Ovary (tissue), 9 donors: ENCODE measurements around the gene EIF4G3. TPM values are rescaled to one million over a fixed set of nuclear protein-coding genes. Genes with fewer than 3 reads are reported as not detected.

Experiments
- DNase-seq, 5 donors: peaks; one replicate each; pipeline ENCODE4 v3.0.0-alpha.2; 2019 to 2020
- H3K27ac ChIP-seq, 2 donors: fragments of 200-600 bp; one replicate each; pipeline versions ENCODE4 v1.5.1 to v1.8.0; 2019 to 2022
- H3K27me3 ChIP-seq: fragments of 200-600 bp; one replicate; pipeline ENCODE4 v1.8.0; 2022
- H3K36me3 ChIP-seq: fragments of 200-600 bp; sonication (generic); one replicate; pipeline ENCODE4 v1.5.1; 2019
- H3K4me1 ChIP-seq: one replicate; pipeline ENCODE4 v1.8.1; 2013; ENCODE audit warnings: mild to moderate bottlenecking, moderate library complexity; ENCODE audit not compliant: insufficient read depth
- H3K4me3 ChIP-seq: fragments of 200-600 bp; sonication (generic); one replicate; pipeline ENCODE4 v1.5.1; 2017
- H3K9me3 ChIP-seq, 2 donors: fragments of 200-600 bp in 1 of 2; sonication (generic) in 1 of 2; one replicate each; pipeline versions ENCODE4 v1.5.1 to v1.8.1; 2013 to 2019; ENCODE audit warnings: mild to moderate bottlenecking in 1 of 2, moderate library complexity in 1 of 2
- CTCF ChIP-seq, 3 donors: fragments of 450-650 bp in 2 of 3; fragments of 200-600 bp in 1 of 3; IDR thresholded peaks; one replicate each; pipeline versions ENCODE4 v1.5.1 to v1.8.0; 2016 to 2022; ENCODE audit warnings: antibody characterized with exemption in 3 of 3, mild to moderate bottlenecking in 1 of 3
- EP300 ChIP-seq: sonication (generic); formaldehyde crosslinking; IDR thresholded peaks from one replicate; pipeline ENCODE4 v1.6.1; 2017; ENCODE audit warnings: antibody characterized with exemption
- POLR2A ChIP-seq: fragments of 450-650 bp; IDR thresholded peaks from one replicate; pipeline ENCODE4 v1.6.1; 2017; ENCODE audit warnings: antibody characterized with exemption, mild to moderate bottlenecking, moderate library complexity
- WGBS, 3 donors: extraction: QIAGEN DNeasy Blood & Tissue Kit in 1 of 3; methylation state at CpG; one replicate each; pipeline versions ENCODE4 v1.1.5 to v1.1.7; 2013 to 2017; 5-methylcytosine and 5-hydroxymethylcytosine counted together
- intact Hi-C, 4 donors: fragments of 100-400 bp; cut with DNase I; formaldehyde crosslinking; loops; one replicate each; pipeline versions ENCODE4 v1.11.0 to v1.15.1; 2022 to 2023
- polyA plus RNA-seq, 2 donors: library from polyadenylated mRNA; stranded (reverse); fragments of 200-250 nt in 1 of 2; fragments of 350-450 nt in 1 of 2; fragmentation: Illumina TruSeq in 1 of 2; extraction: RNeasy Lipid Tissue Mini Kit (QIAGEN cat#74804) in 1 of 2; gene quantifications; one replicate each; pipeline ENCODE4 v1.2.3, GENCODE V29; 2013 to 2014
- total RNA-seq, 7 donors: library from RNA; depleted of rRNA in 2 of 7; stranded (reverse); fragments of >200 nt in 2 of 7; fragmentation: NEBNext Ultra II Directional in 3 of 7; extraction: Animal tissue kit (Norgen Biotek cat#: 25700) in 3 of 7; gene quantifications; one replicate each; pipeline versions ENCODE4 v1.1.0 to v1.2.4, GENCODE V29; 2016 to 2023
- donor health status: DM: no; HTN: no; CAD: no; lungs with moderate emphysema.
- donor health status: DM: no; HTN: no; CAD: no.
- donor health status: Bipolar disorder and iron deficiency.
- donor health status: DM: yes; HTN: yes; CAD: no.
- donor health status: DM: no; HTN: no; CAD: no.
- donor health status: DM: yes; HTN: yes; CAD: no.

EIF4G3 gene
- total and polyA plus RNA-seq, 9 donors: 13.9 to 62.4 (median 39.4) TPM

GRCh38 chr1:20998826-20999225 is 177.9 kb downstream of the EIF4G3 start:
- Histone ChIP-seq H3K9me3 (no peaks in the 10 kb centered on the region), H3K4me3 (no peak overlapping the region), H3K36me3 (no peaks in the 10 kb centered on the region), H3K27me3 (no peaks in the 10 kb centered on the region), H3K4me1 (peaks cover 2% of the 10 kb centered on the region), H3K27ac (no peak overlapping the region)
- intact Hi-C loops: no loop called here
- TF ChIP-seq EP300 (no peak), POLR2A (no peak), CTCF (IDR thresholded peaks at IDR 0.05) (no peak)
- DNase-seq: no peak

DNA sequence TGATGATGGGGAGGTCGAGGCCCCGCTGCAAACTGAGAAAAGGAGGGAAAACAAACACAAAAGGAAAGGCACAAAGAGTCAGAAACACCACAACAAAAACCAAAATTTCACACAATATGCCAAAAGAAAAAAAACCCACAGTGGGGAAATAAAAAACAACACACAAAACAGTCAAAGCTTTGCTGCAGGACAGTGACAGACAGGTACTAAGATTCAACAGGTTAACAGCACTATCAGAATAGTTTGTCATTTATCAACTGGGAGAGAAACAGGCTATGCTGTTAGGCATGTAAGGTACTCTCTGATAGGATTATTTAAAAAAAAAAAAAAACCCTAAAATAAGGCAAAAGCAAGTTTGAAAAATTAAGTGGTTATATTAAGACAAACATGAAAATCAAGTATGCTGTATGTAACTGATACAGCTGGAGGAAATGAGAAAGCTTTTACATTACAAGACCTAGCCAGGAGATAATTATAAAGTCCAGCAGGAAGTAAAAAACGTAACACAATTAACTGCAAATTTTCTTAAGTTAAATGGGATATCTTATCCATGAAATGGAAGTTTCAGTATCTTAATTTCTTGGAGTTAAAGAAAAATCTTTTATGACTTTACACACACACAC is 179.0 kb downstream of the EIF4G3 start:
- no peak overlapping the region for H3K27ac ChIP-seq
- WGBS, 3 donors: 86 to 91% (median 90%) methylated on average over 3 of the region's 3 CpGs
- intact Hi-C loops: no loop called here
- H3K9me3 ChIP-seq: no peaks in the 10 kb centered on the region
- no peak overlapping the region for H3K4me3 ChIP-seq
- peaks cover 2% of the 10 kb centered on the region for H3K4me1 ChIP-seq
- TF ChIP-seq CTCF (IDR thresholded peaks at IDR 0.05) (no peak), EP300 (no peak), POLR2A (no peak)
- no peak for DNase-seq
- H3K27me3 ChIP-seq: no peaks in the 10 kb centered on the region
- no peaks in the 10 kb centered on the region for H3K36me3 ChIP-seq

- peaks cover 2% of the 10 kb centered on the region for H3K4me1 ChIP-seq
Observed at GRCh38 chr1:20996554-20996953, 180.1 kb downstream of the EIF4G3 start.

DNA sequence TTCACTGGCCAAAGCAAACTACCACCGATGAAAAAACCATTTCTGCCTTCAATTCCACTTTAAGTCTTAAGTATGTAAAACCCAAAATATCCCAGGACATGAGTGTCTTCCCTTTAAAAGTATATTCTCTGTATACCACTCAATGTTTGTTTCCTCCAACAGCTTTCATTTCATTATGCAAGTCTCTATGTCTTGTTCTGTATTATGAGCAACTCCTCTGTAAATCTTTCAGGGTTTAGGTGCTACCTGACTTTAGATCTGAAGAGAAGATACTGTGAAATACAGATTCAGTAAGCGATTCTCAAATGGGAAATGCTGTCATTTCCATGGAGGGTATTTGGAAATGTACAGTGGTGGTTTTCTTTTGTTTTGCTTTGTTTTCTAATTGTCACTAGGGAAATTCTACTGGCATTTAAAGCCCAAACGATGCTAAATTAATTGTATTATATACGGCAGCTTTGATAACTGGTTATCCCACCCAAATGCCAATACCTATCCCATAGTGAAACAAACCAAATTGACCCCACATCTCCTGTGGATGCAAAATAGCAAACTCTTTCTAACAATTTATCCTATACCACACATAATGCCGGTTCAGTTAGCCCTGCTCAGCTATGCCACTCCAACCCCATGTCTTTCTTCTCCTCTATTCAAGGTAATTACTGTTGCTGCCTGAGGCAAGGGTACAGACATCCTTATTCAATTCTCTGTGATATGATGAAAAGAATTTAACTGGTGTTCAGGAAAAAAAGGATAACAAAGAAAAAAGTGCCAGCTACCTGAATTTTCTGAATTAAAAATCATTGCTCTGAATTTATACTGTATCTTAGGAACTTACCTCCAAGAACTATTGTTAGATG is 182.8 kb downstream of the EIF4G3 start:
- H3K4me1 ChIP-seq: no peaks in the 10 kb centered on the region
- intact Hi-C loops: no loop called here
- H3K27me3 ChIP-seq: no peaks in the 10 kb centered on the region
- TF ChIP-seq EP300 (no peak), POLR2A (no peak), CTCF (IDR thresholded peaks at IDR 0.05) (no peak)
- DNase-seq: no peak
- H3K4me3 ChIP-seq: no peak overlapping the region
- 89 to 92% (median 90%) methylated on average over 5 of the region's 5 CpGs for WGBS, 3 donors
- no peaks in the 10 kb centered on the region for H3K36me3 ChIP-seq
- no peaks in the 10 kb centered on the region for H3K9me3 ChIP-seq
- H3K27ac ChIP-seq: no peak overlapping the region

More at GRCh38 chr1:20996554-20996953, 180.1 kb downstream of the EIF4G3 start:
- TF ChIP-seq EP300 (no peak), POLR2A (no peak), CTCF (IDR thresholded peaks at IDR 0.05) (no peak)
- DNase-seq: no peak
- Histone ChIP-seq H3K4me3 (no peak overlapping the region), H3K27me3 (no peaks in the 10 kb centered on the region), H3K9me3 (no peaks in the 10 kb centered on the region), H3K36me3 (no peaks in the 10 kb centered on the region), H3K27ac (no peak overlapping the region)
- intact Hi-C loops: no loop called here
